ENCODE data around the gene FBXL17. TPM values are rescaled to one million over a fixed set of nuclear protein-coding genes. Genes with fewer than 3 reads are reported as not detected.

FBXL17 gene
- total and polyA plus RNA-seq, 12 donors = 5.9 to 47.4 (median 41.1) TPM

- no peak for DNase-seq
- no peak overlapping the region for H3K27ac ChIP-seq
- intact Hi-C loops (cut with DNase I) = no loop called here
- WGBS, 2 donors = 94% methylated on average over 2 of the region's 2 CpGs
- H3K4me1 ChIP-seq = no peaks in the 10 kb centered on the region
- H3K27me3 ChIP-seq = no peaks in the 10 kb centered on the region
- no peak for TF ChIP-seq CTCF (IDR thresholded peaks at IDR 0.05)
- no peak for ATAC-seq
- H3K36me3 ChIP-seq = no peaks in the 10 kb centered on the region
- no peak overlapping the region for H3K4me3 ChIP-seq
- H3K9me3 ChIP-seq = no peaks in the 10 kb centered on the region
These were observed 436.8 kb downstream of the FBXL17 start for GRCh38 chr5:107945061-107945460.

- intact Hi-C loops (cut with DNase I) = no loop called here
- Histone ChIP-seq H3K27me3 (no peaks in the 10 kb centered on the region), H3K9me3 (no peaks in the 10 kb centered on the region), H3K36me3 (no peaks in the 10 kb centered on the region), H3K4me1 (no peaks in the 10 kb centered on the region), H3K27ac (no peak overlapping the region), H3K4me3 (no peak overlapping the region)
- ATAC-seq = no peak
- no peak for TF ChIP-seq CTCF (IDR thresholded peaks at IDR 0.05)
- DNase-seq = no peak
These were observed 438.0 kb downstream of the FBXL17 start for GRCh38 chr5:107943923-107944322.

- 83 to 84% methylated on average over 2 of the region's 2 CpGs for WGBS, 2 donors
- DNase-seq (no peak), ATAC-seq (no peak)
- no peak overlapping the region for H3K27ac ChIP-seq
- peaks cover 0 to 10% (median 0%) of the 10 kb centered on the region in 9 donors for H3K4me1 ChIP-seq
- no peaks in the 10 kb centered on the region for H3K9me3 ChIP-seq
- no peaks in the 10 kb centered on the region for H3K36me3 ChIP-seq
- no peak for TF ChIP-seq CTCF (IDR thresholded peaks at IDR 0.05)
- no peak overlapping the region for H3K4me3 ChIP-seq
- intact Hi-C loops (cut with DNase I) = no loop called here
- no peaks in the 10 kb centered on the region for H3K27me3 ChIP-seq
These were observed 440.9 kb downstream of the FBXL17 start for GRCh38 chr5:107941036-107941435.

- intact Hi-C loops (cut with DNase I) = no loop called here
- no peaks in the 10 kb centered on the region for H3K9me3 ChIP-seq
- no peak overlapping the region for H3K27ac ChIP-seq
- no peak for DNase-seq
- no peak overlapping the region for H3K4me3 ChIP-seq
- peaks cover 0 to 10% (median 0%) of the 10 kb centered on the region in 9 donors for H3K4me1 ChIP-seq
- 60 to 61% methylated on average over 8 of the region's 8 CpGs for WGBS, 2 donors
- ATAC-seq = peak in 6 of 8 donors; percentile 17 to 71 (median 52)
- H3K27me3 ChIP-seq = no peaks in the 10 kb centered on the region
- H3K36me3 ChIP-seq = no peaks in the 10 kb centered on the region
- no peak for TF ChIP-seq CTCF (IDR thresholded peaks at IDR 0.05)
These were observed 444.1 kb downstream of the FBXL17 start for GRCh38 chr5:107937651-107938355.

Data from heart right ventricle (tissue), 16 donors.